ENCODE measurements around the gene CASP1.

DNA sequence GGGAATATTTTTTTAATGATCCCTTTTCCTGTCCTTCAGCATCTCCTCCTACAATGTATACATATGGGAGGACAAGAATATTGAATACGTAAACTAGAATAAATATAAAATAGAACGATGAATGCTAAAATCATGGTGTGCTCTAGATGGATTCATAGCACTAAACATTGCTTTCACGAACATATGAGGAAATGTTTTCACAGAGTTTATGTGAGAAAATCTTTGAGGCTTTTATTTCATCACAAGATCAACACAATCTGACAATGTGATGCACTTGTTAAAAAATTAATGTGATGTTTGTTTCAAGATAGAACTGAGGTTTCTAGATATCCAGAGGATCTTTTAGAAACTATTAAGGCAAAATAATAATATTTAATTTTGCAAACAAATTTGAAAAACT is 7.2 kb upstream of the CASP1 start:
- TF ChIP-seq, protein P1, sequence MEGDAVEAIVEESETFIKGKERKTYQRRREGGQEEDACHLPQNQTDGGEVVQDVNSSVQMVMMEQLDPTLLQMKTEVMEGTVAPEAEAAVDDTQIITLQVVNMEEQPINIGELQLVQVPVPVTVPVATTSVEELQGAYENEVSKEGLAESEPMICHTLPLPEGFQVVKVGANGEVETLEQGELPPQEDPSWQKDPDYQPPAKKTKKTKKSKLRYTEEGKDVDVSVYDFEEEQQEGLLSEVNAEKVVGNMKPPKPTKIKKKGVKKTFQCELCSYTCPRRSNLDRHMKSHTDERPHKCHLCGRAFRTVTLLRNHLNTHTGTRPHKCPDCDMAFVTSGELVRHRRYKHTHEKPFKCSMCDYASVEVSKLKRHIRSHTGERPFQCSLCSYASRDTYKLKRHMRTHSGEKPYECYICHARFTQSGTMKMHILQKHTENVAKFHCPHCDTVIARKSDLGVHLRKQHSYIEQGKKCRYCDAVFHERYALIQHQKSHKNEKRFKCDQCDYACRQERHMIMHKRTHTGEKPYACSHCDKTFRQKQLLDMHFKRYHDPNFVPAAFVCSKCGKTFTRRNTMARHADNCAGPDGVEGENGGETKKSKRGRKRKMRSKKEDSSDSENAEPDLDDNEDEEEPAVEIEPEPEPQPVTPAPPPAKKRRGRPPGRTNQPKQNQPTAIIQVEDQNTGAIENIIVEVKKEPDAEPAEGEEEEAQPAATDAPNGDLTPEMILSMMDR (IDR thresholded peaks at IDR 0.05; ENCODE audit: low read depth, low read length, missing input control): no peak
- TF ChIP-seq EGR1 (IDR thresholded peaks at IDR 0.05; ENCODE audit: low read depth in 2 of 2) (no peak), HNF4G (IDR thresholded peaks at IDR 0.05) (no peak), MAX (IDR thresholded peaks at IDR 0.05) (no peak), REST (IDR thresholded peaks at IDR 0.05) (no peak), SP1 (IDR thresholded peaks at IDR 0.05) (no peak), RAD21 (IDR thresholded peaks at IDR 0.05) (no peak), TAF1 (conservative IDR thresholded peaks at IDR 0.05) (no peak), GABPA (IDR thresholded peaks at IDR 0.05 in 1 of 2, conservative IDR thresholded peaks at IDR 0.05 in 1 of 2) (no peak), YY1 (IDR thresholded peaks at IDR 0.05) (no peak), HNF4A (conservative IDR thresholded peaks at IDR 0.05) (no peak), FOXA1 (IDR thresholded peaks at IDR 0.05) (no peak)
- TF ChIP-seq, protein P2, sequence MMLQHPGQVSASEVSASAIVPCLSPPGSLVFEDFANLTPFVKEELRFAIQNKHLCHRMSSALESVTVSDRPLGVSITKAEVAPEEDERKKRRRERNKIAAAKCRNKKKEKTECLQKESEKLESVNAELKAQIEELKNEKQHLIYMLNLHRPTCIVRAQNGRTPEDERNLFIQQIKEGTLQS (IDR thresholded peaks at IDR 0.05): no peak
- TF ChIP-seq, protein P3, sequence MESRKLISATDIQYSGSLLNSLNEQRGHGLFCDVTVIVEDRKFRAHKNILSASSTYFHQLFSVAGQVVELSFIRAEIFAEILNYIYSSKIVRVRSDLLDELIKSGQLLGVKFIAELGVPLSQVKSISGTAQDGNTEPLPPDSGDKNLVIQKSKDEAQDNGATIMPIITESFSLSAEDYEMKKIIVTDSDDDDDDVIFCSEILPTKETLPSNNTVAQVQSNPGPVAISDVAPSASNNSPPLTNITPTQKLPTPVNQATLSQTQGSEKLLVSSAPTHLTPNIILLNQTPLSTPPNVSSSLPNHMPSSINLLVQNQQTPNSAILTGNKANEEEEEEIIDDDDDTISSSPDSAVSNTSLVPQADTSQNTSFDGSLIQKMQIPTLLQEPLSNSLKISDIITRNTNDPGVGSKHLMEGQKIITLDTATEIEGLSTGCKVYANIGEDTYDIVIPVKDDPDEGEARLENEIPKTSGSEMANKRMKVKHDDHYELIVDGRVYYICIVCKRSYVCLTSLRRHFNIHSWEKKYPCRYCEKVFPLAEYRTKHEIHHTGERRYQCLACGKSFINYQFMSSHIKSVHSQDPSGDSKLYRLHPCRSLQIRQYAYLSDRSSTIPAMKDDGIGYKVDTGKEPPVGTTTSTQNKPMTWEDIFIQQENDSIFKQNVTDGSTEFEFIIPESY (IDR thresholded peaks at IDR 0.05): no peak
